Keratinocyte (primary cell): Measurements from ENCODE around the gene APBB2. TPM values are rescaled to one million over a fixed set of nuclear protein-coding genes. Genes with fewer than 3 reads are reported as not detected.

ENCODE experiments used
- DNase-seq: peaks from one replicate; pipeline ENCODE4 v3.0.0-alpha.2; 2011; ENCODE audit warnings: low read depth, missing footprints, low spot score
- FAIRE-seq: peaks from 2 replicates; lab custom pipeline; 2011; peaks lifted over from hg19 to GRCh38; lab: Jason Lieb, UNC
- H2AFZ ChIP-seq: 2 replicates; pipeline ENCODE4 v1.6.0; 2012; ENCODE audit warnings: low read length, control low read depth, inconsistent platforms; ENCODE audit not compliant: control insufficient read depth
- H3K27ac ChIP-seq: 2 replicates; pipeline ENCODE4 v1.5.1; 2011; ENCODE audit warnings: low read length; ENCODE audit not compliant: control insufficient read depth, insufficient read depth
- H3K27me3 ChIP-seq: 3 replicates; pipeline ENCODE4 v1.6.0; 2011; ENCODE audit warnings: low read length; ENCODE audit not compliant: control insufficient read depth, insufficient read depth; ENCODE audit errors: extremely low read depth
- H3K36me3 ChIP-seq, 2 experiments: 2 replicates in 1 of 2; 3 replicates in 1 of 2; pipeline ENCODE4 v1.5.1; 2011; ENCODE audit warnings: low read length in 2 of 2, mild to moderate bottlenecking in 1 of 2; ENCODE audit not compliant: control insufficient read depth in 2 of 2, insufficient read depth in 2 of 2; ENCODE audit errors: extremely low read depth in 1 of 2
- H3K4me1 ChIP-seq: 3 replicates; pipeline ENCODE4 v1.5.1; 2011; ENCODE audit warnings: low read length; ENCODE audit not compliant: control insufficient read depth, insufficient read depth; ENCODE audit errors: extremely low read depth
- H3K4me2 ChIP-seq: 3 replicates; pipeline ENCODE4 v1.6.0; 2011; ENCODE audit warnings: low read depth, low read length; ENCODE audit not compliant: control insufficient read depth, insufficient read depth; ENCODE audit errors: extremely low read depth
- H3K4me3 ChIP-seq, 3 experiments: fragments of 200-600 bp in 1 of 3; sonication (generic) in 1 of 3; 2 replicates in 2 of 3; 3 replicates in 1 of 3; pipeline ENCODE4 v1.5.1; 2011 to 2016; ENCODE audit warnings: low read length in 3 of 3, mild to moderate bottlenecking in 3 of 3, control low read depth in 2 of 3, inconsistent platforms in 1 of 3, low read depth in 1 of 3, mixed read lengths in 1 of 3, mixed run types in 1 of 3, moderate library complexity in 1 of 3; ENCODE audit not compliant: control insufficient read depth in 2 of 3, insufficient read depth in 2 of 3; ENCODE audit errors: extremely low read depth in 1 of 3
- H3K79me2 ChIP-seq: 2 replicates; pipeline ENCODE4 v1.6.0; 2012; ENCODE audit warnings: low read length; ENCODE audit not compliant: control insufficient read depth, insufficient read depth
- H3K9ac ChIP-seq: 3 replicates; pipeline ENCODE4 v1.6.0; 2011; ENCODE audit warnings: low read length; ENCODE audit not compliant: control insufficient read depth, insufficient read depth; ENCODE audit errors: extremely low read depth
- H3K9me1 ChIP-seq: 3 replicates; pipeline ENCODE4 v1.6.0; 2011; ENCODE audit warnings: low read length; ENCODE audit not compliant: control insufficient read depth, insufficient read depth; ENCODE audit errors: extremely low read depth
- H3K9me3 ChIP-seq: 2 replicates; pipeline ENCODE4 v1.5.1; 2012; ENCODE audit warnings: low read depth, low read length; ENCODE audit not compliant: control insufficient read depth
- H4K20me1 ChIP-seq: 3 replicates; pipeline ENCODE4 v1.6.0; 2011; ENCODE audit warnings: low read length; ENCODE audit not compliant: control insufficient read depth, insufficient read depth; ENCODE audit errors: extremely low read depth
- CTCF ChIP-seq, 3 experiments: IDR thresholded peaks in 1 of 3; conservative IDR thresholded peaks in 1 of 3; optimal IDR thresholded peaks in 1 of 3; 2 replicates in 2 of 3; 3 replicates in 1 of 3; pipeline versions ENCODE3 to v1.5.1; 2011; ENCODE audit warnings: low read length in 3 of 3, mild to moderate bottlenecking in 3 of 3, moderate library complexity in 2 of 3, control low read depth in 1 of 3, inconsistent platforms in 1 of 3; ENCODE audit not compliant: insufficient read depth in 2 of 3; ENCODE audit errors: extremely low read depth in 1 of 3
- EZH2 ChIP-seq: IDR thresholded peaks from one replicate; pipeline ENCODE4 v1.6.1; 2012; ENCODE audit warnings: inconsistent platforms, mild to moderate bottlenecking, low read length, moderate library complexity
- dilution Hi-C: fragments of 300-500 bp; cut with MboI; formaldehyde crosslinking; loops from one replicate; pipeline ENCODE4 v1.7.0; 2020; ENCODE audit warnings: low sequenced_read_pairs; ENCODE audit not compliant: extremely low pct_ligation_motif_present
- polyA plus RNA-seq, 5 experiments: library from polyadenylated mRNA; depleted of rRNA in 3 of 5; stranded (reverse) in 3 of 5; stranded (forward) in 1 of 5; unstranded in 1 of 5; fragments of >200 nt; gene quantifications; 1 replicate in 1 of 5; 2 replicates in 3 of 5; 3 replicates in 1 of 5; pipeline versions ENCODE4 v1.2.1 to v1.2.3, GENCODE V29; 2011 to 2012; ENCODE audit warnings: missing spikeins in 2 of 5, low read depth in 1 of 5, low replicate concordance in 1 of 5

The APBB2 gene
- polyA plus RNA-seq, 1 donor (not counting 4 experiments of a cell fraction or from before 2014, with no cell fraction given): 57.3 TPM

- Histone ChIP-seq H3K27me3 (no peaks in the 10 kb centered on the region), H3K4me1 (no peaks in the 10 kb centered on the region), H3K27ac (no peak overlapping the region), H2AFZ (no peak overlapping the region), H3K9me1 (no peaks in the 10 kb centered on the region), H3K79me2 (no peaks in the 10 kb centered on the region), H4K20me1 (no peaks in the 10 kb centered on the region), H3K4me2 (no peak overlapping the region), H3K9me3 (no peaks in the 10 kb centered on the region), H3K9ac (no peak overlapping the region), H3K36me3 (peaks cover 15 to 21% of the 10 kb centered on the region in 2 experiments), H3K4me3 (no peak overlapping the region)
- no peak for FAIRE-seq
- no peak for DNase-seq
- no peak for TF ChIP-seq CTCF (optimal IDR thresholded peaks at IDR 0.05 in 1 of 3, IDR thresholded peaks at IDR 0.05 in 1 of 3, conservative IDR thresholded peaks at IDR 0.05 in 1 of 3; ENCODE audit: extremely low read depth in 1 of 3, insufficient read depth in 2 of 3, low read length in 3 of 3)
- TF ChIP-seq EZH2: no peak
- dilution Hi-C loops: no loop called here
These were observed 335.7 kb downstream of the APBB2 start for GRCh38 chr4:40878548-40879055.

- Histone ChIP-seq H3K9me3 (no peaks in the 10 kb centered on the region), H4K20me1 (no peaks in the 10 kb centered on the region), H3K4me2 (no peak overlapping the region), H3K79me2 (no peaks in the 10 kb centered on the region), H3K36me3 (peaks cover 10 to 14% of the 10 kb centered on the region in 2 experiments), H3K9me1 (no peaks in the 10 kb centered on the region), H2AFZ (no peak overlapping the region), H3K27me3 (no peaks in the 10 kb centered on the region), H3K27ac (no peak overlapping the region), H3K4me3 (no peak overlapping the region), H3K4me1 (no peaks in the 10 kb centered on the region), H3K9ac (no peak overlapping the region)
- DNase-seq (no peak), FAIRE-seq (no peak)
- TF ChIP-seq EZH2: no peak
- no peak for TF ChIP-seq CTCF (optimal IDR thresholded peaks at IDR 0.05 in 1 of 3, IDR thresholded peaks at IDR 0.05 in 1 of 3, conservative IDR thresholded peaks at IDR 0.05 in 1 of 3; ENCODE audit: extremely low read depth in 1 of 3, insufficient read depth in 2 of 3, low read length in 3 of 3)
- dilution Hi-C loops: no loop called here
These were observed 337.3 kb downstream of the APBB2 start for GRCh38 chr4:40877081-40877480.
